MCF 10A (cell line): ENCODE data around the gene RNF220. TPM values are rescaled to one million over a fixed set of nuclear protein-coding genes. Genes with fewer than 3 reads are reported as not detected.

Experiments
- BruUV-seq: library from RNA; stranded (reverse); fragments of 400-500 nt; replicated peaks from 2 replicates; lab custom pipeline; 2021; lab: Mats Ljungman, UMichigan
- CTCF ChIA-PET: fragments of 300-600 bp; sonication (Branson Sonifier 250); formaldehyde crosslinking; extraction: SDS; loops from one replicate; lab custom pipeline; 2021; ENCODE audit warnings: antibody characterized with exemption, inconsistent platforms; lab: Yijun Ruan, JAX
- POLR2A ChIA-PET: fragments of 300-600, 350-650 bp; sonication (Branson Sonifier 250); formaldehyde crosslinking; extraction: SDS; loops from one replicate; lab custom pipeline; 2020; ENCODE audit warnings: antibody characterized with exemption, inconsistent platforms; lab: Yijun Ruan, JAX
- DNase-seq: peaks from one replicate; pipeline ENCODE4 v3.0.0-alpha.2; 2018; ENCODE audit not compliant: unreplicated experiment
- H3K27ac Mint-ChIP-seq: one replicate; pipeline ENCODE4 v1.8.0; 2022; ENCODE audit warnings: mild to moderate bottlenecking, low read depth, mixed read lengths; ENCODE audit not compliant: unreplicated experiment
- H3K27me3 Mint-ChIP-seq: one replicate; pipeline ENCODE4 v1.8.0; 2022; ENCODE audit warnings: mixed read lengths; ENCODE audit not compliant: insufficient read depth, unreplicated experiment
- H3K36me3 Mint-ChIP-seq: one replicate; pipeline ENCODE4 v1.8.0; 2022; ENCODE audit warnings: mild to moderate bottlenecking, moderate library complexity, mixed read lengths; ENCODE audit not compliant: insufficient read depth, unreplicated experiment
- H3K4me1 Mint-ChIP-seq: one replicate; pipeline ENCODE4 v1.8.0; 2022; ENCODE audit warnings: mixed read lengths; ENCODE audit not compliant: insufficient read depth, unreplicated experiment
- H3K4me3 Mint-ChIP-seq: one replicate; pipeline ENCODE4 v1.8.0; 2022; ENCODE audit warnings: mild to moderate bottlenecking, moderate library complexity, mixed read lengths; ENCODE audit not compliant: unreplicated experiment
- H3K9me3 Mint-ChIP-seq: one replicate; pipeline ENCODE4 v1.8.0; 2022; ENCODE audit warnings: mixed read lengths; ENCODE audit not compliant: unreplicated experiment
- CTCF ChIP-seq: fragments of 200-600 bp; IDR thresholded peaks from one replicate; pipeline ENCODE4 v1.8.0; 2022; ENCODE audit warnings: antibody characterized with exemption, mild to moderate bottlenecking; ENCODE audit not compliant: unreplicated experiment
- intact Hi-C: fragments of 100-400 bp; cut with micrococcal nuclease; formaldehyde crosslinking; loops from 2 replicates; pipeline ENCODE4 v1.14.1; 2022
- total RNA-seq: library from RNA; stranded (reverse); gene quantifications from 2 replicates; pipeline ENCODE4 v1.2.3, GENCODE V29; 2022

Gene RNF220
- total RNA-seq, 1 experiment from 2014 or later: 67.1 TPM

- no peak overlapping the region for H3K4me3 Mint-ChIP-seq
- BruUV-seq: no TSS peak
- intact Hi-C loops: no loop called here
- H3K4me1 Mint-ChIP-seq: peaks cover 13% of the 10 kb centered on the region
- POLR2A ChIA-PET: interaction anchor here (0.6 to 5.3 kb wide), 12 partner anchors 29 to 1664 kb away, joined by 3 to 44 read pairs (median 4); no protein-coding TSS in a partner anchor
- no peaks in the 10 kb centered on the region for H3K9me3 Mint-ChIP-seq
- no peaks in the 10 kb centered on the region for H3K27me3 Mint-ChIP-seq
- no peaks in the 10 kb centered on the region for H3K36me3 Mint-ChIP-seq
- DNase-seq: no peak
- CTCF ChIA-PET: interaction anchor here (0.6 to 1.7 kb wide), 6 partner anchors 16 to 385 kb away, joined by 3 to 6 read pairs (median 4); no protein-coding TSS in a partner anchor
- peak overlapping the region; percentile 44 for H3K27ac Mint-ChIP-seq
- no peak for TF ChIP-seq CTCF
Measured at GRCh38 chr1:44588551-44589210, 183.6 kb downstream of the RNF220 start.

- DNase-seq: no peak
- Mint-ChIP-seq H3K9me3 (no peaks in the 10 kb centered on the region), H3K36me3 (peaks cover 6% of the 10 kb centered on the region), H3K27ac (no peak overlapping the region), H3K4me1 (peaks cover 19% of the 10 kb centered on the region), H3K4me3 (no peak overlapping the region), H3K27me3 (no peaks in the 10 kb centered on the region)
- intact Hi-C loops: no loop called here
- POLR2A ChIA-PET: interaction anchor here (0.7 to 5.3 kb wide), 6 partner anchors 33 to 278 kb away, joined by 3 to 44 read pairs (median 4); no protein-coding TSS in a partner anchor
- no peak for TF ChIP-seq CTCF
- BruUV-seq: no TSS peak
- CTCF ChIA-PET: interaction anchor here (0.6 to 2.2 kb wide), 6 partner anchors 19 to 213 kb away, joined by 3 to 10 read pairs (median 3); no protein-coding TSS in a partner anchor
Measured at GRCh38 chr1:44590475-44590874, 185.4 kb downstream of the RNF220 start.

- no peaks in the 10 kb centered on the region for H3K9me3 Mint-ChIP-seq
- peak overlapping the region; percentile 4 for H3K27ac Mint-ChIP-seq
- H3K27me3 Mint-ChIP-seq: no peaks in the 10 kb centered on the region
- no TSS peak for BruUV-seq
- DNase-seq: no peak
- ChIA-PET CTCF (interaction anchor here (0.6 to 2.2 kb wide), 5 partner anchors 16 to 211 kb away, joined by 3 to 10 read pairs (median 3); no protein-coding TSS in a partner anchor), POLR2A (interaction anchor here (0.7 kb wide), 2 partner anchors 146 to 236 kb away, joined by 3 read pairs; no protein-coding TSS in a partner anchor)
- TF ChIP-seq CTCF: no peak
- H3K4me1 Mint-ChIP-seq: peaks cover 19% of the 10 kb centered on the region
- no peak overlapping the region for H3K4me3 Mint-ChIP-seq
- intact Hi-C loops: no loop called here
- H3K36me3 Mint-ChIP-seq: peaks cover 6% of the 10 kb centered on the region
Measured at GRCh38 chr1:44591381-44591780, 186.3 kb downstream of the RNF220 start.
